ENCODE data around the gene DGKD.

Gene DGKD

GRCh38 chr2:233501198-233502076 is 147.1 kb downstream of the DGKD start:
- DNase-seq: no peak

GRCh38 chr2:233503481-233503880 is 149.2 kb downstream of the DGKD start:
- no peak for DNase-seq

GRCh38 chr2:233503947-233504637 is 149.8 kb downstream of the DGKD start:
- DNase-seq: no peak

- no peak for DNase-seq
Observed at GRCh38 chr2:233513953-233514655, 159.8 kb downstream of the DGKD start.

GRCh38 chr2:233519787-233520611 is 165.7 kb downstream of the DGKD start:
- DNase-seq: no peak
